GM18868 (cell line): ENCODE measurements around the gene DPH3.

ENCODE experiments used
- ATAC-seq: cut with Tn5 transposase; IDR thresholded peaks from one replicate; pipeline ENCODE4 v1.9.1; 2021; ENCODE audit warnings: mild to moderate bottlenecking, moderate library complexity; ENCODE audit not compliant: unreplicated experiment

Gene DPH3

GRCh38 chr3:16294844-16295243 is 30.1 kb upstream of the DPH3 start:
- no peak for ATAC-seq

DNA sequence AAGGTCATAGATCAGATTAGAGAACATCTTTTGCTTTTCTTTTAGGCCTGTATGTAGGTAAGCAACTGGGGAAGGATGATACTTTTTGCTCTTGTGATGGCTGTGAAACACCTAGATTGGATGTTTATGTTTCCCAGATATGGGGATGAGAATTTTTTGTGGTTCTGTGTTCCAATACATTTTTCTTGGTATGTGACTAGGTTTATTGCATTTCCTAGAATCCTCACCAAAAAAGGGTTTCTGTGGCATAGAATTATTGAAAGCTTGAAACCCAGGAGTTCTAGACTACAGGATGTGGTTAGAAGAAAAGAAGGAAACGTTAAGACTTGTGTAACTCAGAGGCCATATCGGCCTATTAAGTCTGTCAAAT is 26.1 kb upstream of the DPH3 start:
- ATAC-seq = peak; percentile 34

- peak; percentile 31 for ATAC-seq
Measured at GRCh38 chr3:16290007-16290826, 25.5 kb upstream of the DPH3 start.

GRCh38 chr3:16289144-16289889 is 24.6 kb upstream of the DPH3 start:
- no peak for ATAC-seq

- ATAC-seq = no peak
Measured at GRCh38 chr3:16288664-16289063, 23.9 kb upstream of the DPH3 start.

GRCh38 chr3:16286751-16287543 is 22.2 kb upstream of the DPH3 start:
- no peak for ATAC-seq

DNA sequence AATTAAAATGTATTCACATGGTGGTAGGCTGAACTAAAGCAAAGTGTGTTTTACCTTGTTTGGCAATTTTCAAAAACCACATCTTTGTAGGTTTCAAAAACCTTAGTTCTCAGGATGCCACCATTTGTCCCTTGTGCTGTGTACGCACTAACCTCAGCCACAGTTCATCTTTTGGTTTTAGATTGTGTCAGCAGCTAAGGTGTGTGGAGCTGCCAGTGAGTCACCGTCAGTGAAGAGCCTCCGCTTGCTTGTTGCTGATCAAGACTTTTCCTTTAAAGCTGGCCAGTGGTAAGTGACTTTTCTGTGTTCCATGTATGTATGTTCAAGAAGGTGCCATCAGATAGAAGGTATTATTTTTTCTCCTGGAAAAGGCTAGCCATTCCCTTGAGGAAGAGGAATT is 21.4 kb upstream of the DPH3 start:
- peak; percentile 92 for ATAC-seq

GRCh38 chr3:16284633-16285032 is 19.9 kb upstream of the DPH3 start:
- ATAC-seq = no peak

GRCh38 chr3:16280671-16281070 is 15.9 kb upstream of the DPH3 start:
- ATAC-seq = no peak

GRCh38 chr3:16279010-16279801 is 14.5 kb upstream of the DPH3 start:
- no peak for ATAC-seq

- ATAC-seq = no peak
Measured at GRCh38 chr3:16277471-16277870, 12.7 kb upstream of the DPH3 start.

DNA sequence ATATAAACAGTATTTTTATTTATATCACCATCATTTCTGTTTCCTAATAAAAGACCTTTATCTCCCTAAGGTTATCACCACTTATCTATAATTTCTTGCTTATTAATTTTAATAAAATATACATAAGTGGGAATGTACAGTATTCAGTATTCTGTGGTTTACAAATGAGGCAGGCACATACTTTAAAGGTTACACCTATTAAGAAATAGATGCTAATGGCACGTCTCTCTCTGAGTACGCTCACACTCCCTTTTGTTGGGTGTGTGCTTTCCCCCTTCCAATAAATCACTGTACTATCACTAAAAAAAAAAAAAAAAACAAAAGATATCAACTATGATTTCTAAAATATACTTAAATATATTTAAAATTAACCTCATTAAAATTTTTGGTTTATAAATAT is 9.1 kb upstream of the DPH3 start:
- ATAC-seq = no peak

GRCh38 chr3:16272588-16272987 is 7.8 kb upstream of the DPH3 start:
- ATAC-seq = no peak

- no peak for ATAC-seq
Measured at GRCh38 chr3:16270855-16271254, 6.1 kb upstream of the DPH3 start.

- ATAC-seq = no peak
Measured at GRCh38 chr3:16266714-16267113, 2.0 kb upstream of the DPH3 start.

- no peak for ATAC-seq
Measured at GRCh38 chr3:16265455-16265786, 678 bp upstream of the DPH3 start.

DNA sequence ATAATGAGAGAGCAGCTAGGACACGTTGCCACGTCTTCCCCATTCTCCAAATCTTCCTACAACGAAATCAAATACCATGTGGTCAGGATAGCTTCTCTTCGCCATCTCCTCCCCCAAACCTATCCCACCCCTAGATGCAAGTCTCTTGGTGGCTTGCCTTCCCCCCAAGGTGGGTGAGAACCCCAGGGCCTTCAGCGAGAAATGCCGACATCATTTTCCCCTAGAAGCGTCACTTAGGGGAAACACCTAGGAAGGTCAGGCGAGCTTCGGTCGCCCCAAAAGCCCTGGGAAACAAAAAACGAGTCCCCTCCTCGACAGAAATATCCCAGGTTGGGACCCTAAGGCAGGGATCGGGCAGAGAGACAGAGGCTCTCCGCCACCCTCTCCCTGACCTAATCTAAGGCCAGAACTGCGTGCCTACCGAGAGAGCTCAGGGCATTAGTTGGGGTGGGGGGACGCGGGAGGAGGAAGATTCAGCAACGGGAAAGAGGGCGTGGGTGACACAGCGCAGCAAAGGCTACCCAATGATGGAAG is 502 bp downstream of the DPH3 start:
- ATAC-seq = no peak

GRCh38 chr3:16262174-16262573 is 2.6 kb downstream of the DPH3 start:
- no peak for ATAC-seq

DNA sequence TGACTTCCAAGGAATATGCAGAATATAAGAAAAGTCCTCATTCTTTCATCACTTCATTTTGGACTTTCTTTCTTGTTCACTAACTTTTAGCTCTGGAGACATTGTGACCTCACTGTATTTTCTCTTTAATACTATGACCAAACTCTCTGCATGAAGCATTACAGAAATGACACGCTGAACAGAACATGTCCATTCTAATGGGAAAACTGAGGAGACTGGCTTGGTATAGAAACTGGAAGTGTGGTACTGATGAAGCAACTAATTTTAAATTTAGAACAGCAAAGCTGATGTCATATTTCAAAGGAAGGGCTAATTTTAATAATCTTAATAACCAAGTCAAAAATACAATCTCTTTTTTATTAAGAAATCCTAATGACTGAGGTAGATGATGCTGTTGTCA is 4.7 kb downstream of the DPH3 start:
- ATAC-seq = no peak

GRCh38 chr3:16258866-16259265 is 5.9 kb downstream of the DPH3 start:
- no peak for ATAC-seq

- ATAC-seq = no peak
Measured at GRCh38 chr3:16258177-16258576, 6.6 kb downstream of the DPH3 start.
